HCT116 (cell line): ENCODE data around the gene ANKRD13D. TPM values are rescaled to one million over a fixed set of nuclear protein-coding genes. Genes with fewer than 3 reads are reported as not detected.

Experiments
- ATAC-seq: fragments of 200-7000 bp; cut with Tn5 transposase; 2 replicates; pipeline ENCODE4 v1.9.1; 2020; ENCODE audit warnings: mild to moderate bottlenecking, moderate library complexity
- BruUV-seq: library from RNA; stranded (reverse); fragments of 400-500 nt; replicated peaks from 2 replicates; lab custom pipeline; 2021; lab: Mats Ljungman, UMichigan
- CTCF ChIA-PET: fragments of 300-600 bp; sonication (Branson Sonifier 250); formaldehyde crosslinking; loops from one replicate; lab custom pipeline; 2021; ENCODE audit warnings: antibody characterized with exemption; lab: Charles Lee
- POLR2A ChIA-PET: fragments of 300-600, 350-600 bp; sonication (Branson Sonifier 250); formaldehyde crosslinking; loops from one replicate; lab custom pipeline; 2021; ENCODE audit warnings: antibody characterized with exemption; lab: Charles Lee
- RAD21 ChIA-PET, 2 experiments: fragments of 300-600 bp; sonication (Branson Sonifier 250); formaldehyde crosslinking; loops; one replicate each; lab custom pipeline; 2023; ENCODE audit warnings: low total read pairs in 2 of 2; ENCODE audit not compliant: uncharacterized antibody in 2 of 2, unreplicated experiment in 2 of 2, low non-redundant PET in 1 of 2; lab: Charles Lee
- DNase-seq: peaks from one replicate; pipeline ENCODE4 v3.0.0-alpha.2; 2010; ENCODE audit warnings: low read depth, low spot score
- H2AFZ ChIP-seq: fragments of 200-600 bp; shearing (Covaris generic), sonication (generic); 2 replicates; pipeline ENCODE4 v1.6.1; 2017; ENCODE audit warnings: low read depth, mixed run types, mixed read lengths, antibody characterized with exemption, low read length; ENCODE audit not compliant: poor library complexity, severe bottlenecking
- H3K27ac ChIP-seq: 2 replicates; pipeline ENCODE4 v1.5.1; 2012; ENCODE audit warnings: low read depth, low read length
- H3K27me3 ChIP-seq: fragments of 200-600 bp; sonication (generic); 2 replicates; pipeline ENCODE4 v1.6.1; 2016; ENCODE audit warnings: mixed run types, low read length, mixed read lengths; ENCODE audit not compliant: insufficient read depth
- H3K36me3 ChIP-seq, 2 experiments: fragments of 200-500 bp in 1 of 2; fragments of 200-600 bp in 1 of 2; sonication (Bioruptor generic) in 1 of 2; sonication (generic) in 1 of 2; 2 replicates each; pipeline versions ENCODE4 v1.5.1 to v1.6.1; 2014 to 2016; ENCODE audit warnings: low read length in 2 of 2, inconsistent platforms in 1 of 2, mixed read lengths in 1 of 2, mixed run types in 1 of 2; ENCODE audit not compliant: insufficient read depth in 2 of 2, control insufficient read depth in 1 of 2
- H3K4me1 ChIP-seq, 2 experiments: fragments of 200-600 bp in 1 of 2; sonication (generic) in 1 of 2; 2 replicates each; pipeline versions ENCODE4 v1.5.1 to v1.6.1; 2012 to 2017; ENCODE audit warnings: low read length in 2 of 2, inconsistent platforms in 1 of 2, mild to moderate bottlenecking in 1 of 2, mixed read lengths in 1 of 2, mixed run types in 1 of 2, moderate library complexity in 1 of 2; ENCODE audit not compliant: insufficient read depth in 2 of 2, control insufficient read depth in 1 of 2
- H3K4me2 ChIP-seq: fragments of 200-600 bp; sonication (generic); 2 replicates; pipeline ENCODE4 v1.6.1; 2017; ENCODE audit warnings: mixed run types, low read length, mixed read lengths
- H3K4me3 ChIP-seq, 2 experiments: fragments of 200-600 bp in 1 of 2; sonication (generic) in 1 of 2; replicated peaks in 1 of 2; 2 replicates each; pipeline ENCODE4 v1.5.1; 2011 to 2016; ENCODE audit warnings: low read length in 2 of 2, control low read depth in 1 of 2, low read depth in 1 of 2, mild to moderate bottlenecking in 1 of 2, mixed read lengths in 1 of 2, mixed run types in 1 of 2
- H3K79me2 ChIP-seq: fragments of 200-600 bp; sonication (generic); 2 replicates; pipeline ENCODE4 v1.6.1; 2017; ENCODE audit warnings: mild to moderate bottlenecking, mixed run types, low read length, moderate library complexity, mixed read lengths; ENCODE audit not compliant: insufficient read depth
- H3K9ac ChIP-seq: fragments of 200-600 bp; sonication (generic); 2 replicates; pipeline ENCODE4 v1.6.1; 2016; ENCODE audit warnings: low read length, mixed read lengths
- H3K9me2 ChIP-seq: fragments of 200-600 bp; sonication (generic), shearing (Covaris generic); 2 replicates; pipeline ENCODE4 v1.6.1; 2017; ENCODE audit warnings: mixed run types, mild to moderate bottlenecking, moderate library complexity; ENCODE audit not compliant: insufficient read depth
- H3K9me3 ChIP-seq, 2 experiments: fragments of 200-500 bp in 1 of 2; fragments of 200-600 bp in 1 of 2; sonication (Bioruptor generic) in 1 of 2; sonication (generic) in 1 of 2; 2 replicates each; pipeline ENCODE4 v1.6.1; 2014 to 2017; ENCODE audit warnings: low read length in 2 of 2, mixed read lengths in 2 of 2, inconsistent platforms in 1 of 2, low read depth in 1 of 2, mild to moderate bottlenecking in 1 of 2, mixed run types in 1 of 2, moderate library complexity in 1 of 2; ENCODE audit not compliant: control insufficient read depth in 1 of 2, insufficient read depth in 1 of 2
- H4K20me1 ChIP-seq: fragments of 200-600 bp; sonication (generic), shearing (Covaris generic); 2 replicates; pipeline ENCODE4 v1.6.1; 2017; ENCODE audit warnings: mixed run types, mild to moderate bottlenecking, moderate library complexity; ENCODE audit not compliant: insufficient read depth
- EGR1 ChIP-seq: IDR thresholded peaks from 2 replicates; pipeline ENCODE4 v1.6.1; 2012; ENCODE audit warnings: low read depth
- EZH2 ChIP-seq: fragments of 200-600 bp; sonication (generic); IDR thresholded peaks from 2 replicates; pipeline ENCODE4 v1.6.1; 2017; ENCODE audit warnings: antibody characterized with exemption, mixed run types
- JUND ChIP-seq: IDR thresholded peaks from 2 replicates; pipeline ENCODE4 v1.6.1; 2012
- POLR2A ChIP-seq: IDR thresholded peaks from 2 replicates; pipeline ENCODE4 v1.7.0; 2011; ENCODE audit warnings: borderline replicate concordance; ENCODE audit not compliant: insufficient read depth, insufficient read length; ENCODE audit errors: extremely low read depth
- POLR2AphosphoS5 ChIP-seq: IDR thresholded peaks from 2 replicates; pipeline ENCODE4 v1.6.1; 2011; ENCODE audit warnings: mild to moderate bottlenecking, low read depth, low read length, moderate library complexity
- RAD21 ChIP-seq: IDR thresholded peaks from 2 replicates; pipeline ENCODE4 v1.6.1; 2012; ENCODE audit warnings: low read depth, mild to moderate bottlenecking
- SIN3A ChIP-seq: IDR thresholded peaks from 2 replicates; pipeline ENCODE4 v1.6.1; 2012; ENCODE audit warnings: low read depth
- SP1 ChIP-seq: IDR thresholded peaks from 2 replicates; pipeline ENCODE4 v1.6.1; 2012; ENCODE audit warnings: low read depth
- TCF7L2 ChIP-seq: IDR thresholded peaks from 2 replicates; pipeline ENCODE4 v1.7.0; 2011; ENCODE audit warnings: borderline replicate concordance, inconsistent platforms; ENCODE audit not compliant: insufficient read depth, insufficient read length; ENCODE audit errors: extremely low read depth
- YY1 ChIP-seq: IDR thresholded peaks from 2 replicates; pipeline ENCODE4 v1.6.1; 2011; ENCODE audit warnings: low read length, low read depth, moderate library complexity, mild to moderate bottlenecking; ENCODE audit not compliant: insufficient replicate concordance; ENCODE audit errors: extremely low read depth
- ZFX ChIP-seq: fragments of 450-650 bp; IDR thresholded peaks from 2 replicates; pipeline ENCODE4 v1.6.1; 2017
- intact Hi-C: fragments of 100-400 bp; cut with micrococcal nuclease; formaldehyde crosslinking; loops from 2 replicates; pipeline ENCODE4 v1.10.0; 2022
- total RNA-seq: library from RNA; stranded (reverse); gene quantifications from one replicate; pipeline ENCODE4 v1.2.1, GENCODE V29; 2021; ENCODE audit not compliant: unreplicated experiment
- TF ChIP-seq, protein P1 (sequence below): IDR thresholded peaks from 2 replicates; pipeline ENCODE4 v1.6.1; 2011; ENCODE audit warnings: mild to moderate bottlenecking, low read length, moderate library complexity; ENCODE audit not compliant: insufficient replicate concordance; ENCODE audit errors: extremely low read depth
- TF ChIP-seq, protein P2 (sequence below): IDR thresholded peaks from 2 replicates; pipeline ENCODE4 v1.6.1; 2012
- TF ChIP-seq, protein P3 (sequence below), 3 experiments: fragments of 200-600 bp in 1 of 3; sonication (generic) in 1 of 3; IDR thresholded peaks in 2 of 3; conservative IDR thresholded peaks in 1 of 3; 2 replicates each; pipeline ENCODE4 v1.5.1; 2012 to 2017; ENCODE audit warnings: low read depth in 2 of 3, low read length in 2 of 3, antibody characterized with exemption in 1 of 3, borderline replicate concordance in 1 of 3, control low read depth in 1 of 3, mild to moderate bottlenecking in 1 of 3, mixed read lengths in 1 of 3, mixed run types in 1 of 3, moderate library complexity in 1 of 3; ENCODE audit not compliant: insufficient read depth in 1 of 3
- TF ChIP-seq, protein P4 (sequence below): IDR thresholded peaks from 2 replicates; pipeline ENCODE4 v1.6.1; 2012; ENCODE audit warnings: low read depth

Gene ANKRD13D
- total RNA-seq, 1 experiment from 2014 or later, result 61.1 TPM

DNA sequence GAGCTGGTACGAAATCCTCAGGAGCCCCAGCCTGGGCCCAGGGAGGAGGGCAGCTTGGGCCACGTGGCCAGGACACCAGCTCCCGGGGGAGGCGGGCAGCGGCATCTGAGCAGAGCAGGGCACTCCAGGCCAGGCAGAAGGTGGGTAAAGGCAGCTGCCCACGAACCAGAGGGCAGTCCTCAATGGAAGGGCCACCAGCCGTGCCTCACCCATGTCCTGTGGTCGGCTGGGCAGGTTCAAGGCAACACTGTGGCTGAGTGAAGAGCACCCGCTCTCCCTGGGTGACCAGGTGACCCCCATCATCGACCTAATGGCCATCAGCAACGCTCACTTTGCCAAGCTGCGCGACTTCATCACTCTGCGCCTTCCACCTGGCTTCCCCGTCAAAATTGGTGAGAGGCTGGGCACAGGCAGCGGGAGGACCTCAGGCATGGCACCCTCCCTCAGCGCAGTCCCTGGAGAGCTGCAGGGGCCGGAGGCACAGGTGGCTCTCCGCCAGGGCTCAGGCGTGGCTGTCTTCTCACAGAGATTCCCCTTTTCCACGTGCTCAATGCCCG, 11.7 kb downstream of the ANKRD13D start:
- Histone ChIP-seq H2AFZ (no peak overlapping the region), H3K27ac (no peak overlapping the region), H3K4me3 (no peak overlapping the region), H3K36me3 (0 out of 4 replicates have a peak, but pooled peaks cover 3 to 10% of the 10 kb centered on the region in 2 experiments), H4K20me1 (no peaks in the 10 kb centered on the region), H3K27me3 (no peaks in the 10 kb centered on the region), H3K9ac (no peak overlapping the region), H3K4me2 (no peak overlapping the region), H3K9me3 (peaks cover 0 to 6% of the 10 kb centered on the region in 2 experiments; a peak in 1 of 4 replicates), H3K79me2 (peaks cover 19% of the 10 kb centered on the region), H3K4me1 (peaks cover 21 to 25% of the 10 kb centered on the region in 2 experiments), H3K9me2 (no peaks in the 10 kb centered on the region)
- ChIA-PET POLR2A (no interaction called here), RAD21 (no interaction called here), CTCF (no interaction called here)
- TF ChIP-seq, protein P1, sequence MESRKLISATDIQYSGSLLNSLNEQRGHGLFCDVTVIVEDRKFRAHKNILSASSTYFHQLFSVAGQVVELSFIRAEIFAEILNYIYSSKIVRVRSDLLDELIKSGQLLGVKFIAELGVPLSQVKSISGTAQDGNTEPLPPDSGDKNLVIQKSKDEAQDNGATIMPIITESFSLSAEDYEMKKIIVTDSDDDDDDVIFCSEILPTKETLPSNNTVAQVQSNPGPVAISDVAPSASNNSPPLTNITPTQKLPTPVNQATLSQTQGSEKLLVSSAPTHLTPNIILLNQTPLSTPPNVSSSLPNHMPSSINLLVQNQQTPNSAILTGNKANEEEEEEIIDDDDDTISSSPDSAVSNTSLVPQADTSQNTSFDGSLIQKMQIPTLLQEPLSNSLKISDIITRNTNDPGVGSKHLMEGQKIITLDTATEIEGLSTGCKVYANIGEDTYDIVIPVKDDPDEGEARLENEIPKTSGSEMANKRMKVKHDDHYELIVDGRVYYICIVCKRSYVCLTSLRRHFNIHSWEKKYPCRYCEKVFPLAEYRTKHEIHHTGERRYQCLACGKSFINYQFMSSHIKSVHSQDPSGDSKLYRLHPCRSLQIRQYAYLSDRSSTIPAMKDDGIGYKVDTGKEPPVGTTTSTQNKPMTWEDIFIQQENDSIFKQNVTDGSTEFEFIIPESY, result no peak
- TF ChIP-seq POLR2A (no peak), JUND (no peak), SP1 (no peak), SIN3A (no peak), ZFX (no peak), TCF7L2 (no peak), YY1 (no peak), POLR2AphosphoS5 (no peak), EGR1 (no peak), EZH2 (no peak), RAD21 (no peak)
- TF ChIP-seq, protein P2, sequence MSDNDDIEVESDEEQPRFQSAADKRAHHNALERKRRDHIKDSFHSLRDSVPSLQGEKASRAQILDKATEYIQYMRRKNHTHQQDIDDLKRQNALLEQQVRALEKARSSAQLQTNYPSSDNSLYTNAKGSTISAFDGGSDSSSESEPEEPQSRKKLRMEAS, result no peak
- TF ChIP-seq, protein P3, sequence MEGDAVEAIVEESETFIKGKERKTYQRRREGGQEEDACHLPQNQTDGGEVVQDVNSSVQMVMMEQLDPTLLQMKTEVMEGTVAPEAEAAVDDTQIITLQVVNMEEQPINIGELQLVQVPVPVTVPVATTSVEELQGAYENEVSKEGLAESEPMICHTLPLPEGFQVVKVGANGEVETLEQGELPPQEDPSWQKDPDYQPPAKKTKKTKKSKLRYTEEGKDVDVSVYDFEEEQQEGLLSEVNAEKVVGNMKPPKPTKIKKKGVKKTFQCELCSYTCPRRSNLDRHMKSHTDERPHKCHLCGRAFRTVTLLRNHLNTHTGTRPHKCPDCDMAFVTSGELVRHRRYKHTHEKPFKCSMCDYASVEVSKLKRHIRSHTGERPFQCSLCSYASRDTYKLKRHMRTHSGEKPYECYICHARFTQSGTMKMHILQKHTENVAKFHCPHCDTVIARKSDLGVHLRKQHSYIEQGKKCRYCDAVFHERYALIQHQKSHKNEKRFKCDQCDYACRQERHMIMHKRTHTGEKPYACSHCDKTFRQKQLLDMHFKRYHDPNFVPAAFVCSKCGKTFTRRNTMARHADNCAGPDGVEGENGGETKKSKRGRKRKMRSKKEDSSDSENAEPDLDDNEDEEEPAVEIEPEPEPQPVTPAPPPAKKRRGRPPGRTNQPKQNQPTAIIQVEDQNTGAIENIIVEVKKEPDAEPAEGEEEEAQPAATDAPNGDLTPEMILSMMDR (IDR thresholded peaks at IDR 0.05 in 2 of 3, conservative IDR thresholded peaks at IDR 0.05 in 1 of 3; ENCODE audit: borderline replicate concordance in 1 of 3, insufficient read depth in 1 of 3, low read depth in 2 of 3, low read length in 2 of 3), result no peak
- TF ChIP-seq, protein P4, sequence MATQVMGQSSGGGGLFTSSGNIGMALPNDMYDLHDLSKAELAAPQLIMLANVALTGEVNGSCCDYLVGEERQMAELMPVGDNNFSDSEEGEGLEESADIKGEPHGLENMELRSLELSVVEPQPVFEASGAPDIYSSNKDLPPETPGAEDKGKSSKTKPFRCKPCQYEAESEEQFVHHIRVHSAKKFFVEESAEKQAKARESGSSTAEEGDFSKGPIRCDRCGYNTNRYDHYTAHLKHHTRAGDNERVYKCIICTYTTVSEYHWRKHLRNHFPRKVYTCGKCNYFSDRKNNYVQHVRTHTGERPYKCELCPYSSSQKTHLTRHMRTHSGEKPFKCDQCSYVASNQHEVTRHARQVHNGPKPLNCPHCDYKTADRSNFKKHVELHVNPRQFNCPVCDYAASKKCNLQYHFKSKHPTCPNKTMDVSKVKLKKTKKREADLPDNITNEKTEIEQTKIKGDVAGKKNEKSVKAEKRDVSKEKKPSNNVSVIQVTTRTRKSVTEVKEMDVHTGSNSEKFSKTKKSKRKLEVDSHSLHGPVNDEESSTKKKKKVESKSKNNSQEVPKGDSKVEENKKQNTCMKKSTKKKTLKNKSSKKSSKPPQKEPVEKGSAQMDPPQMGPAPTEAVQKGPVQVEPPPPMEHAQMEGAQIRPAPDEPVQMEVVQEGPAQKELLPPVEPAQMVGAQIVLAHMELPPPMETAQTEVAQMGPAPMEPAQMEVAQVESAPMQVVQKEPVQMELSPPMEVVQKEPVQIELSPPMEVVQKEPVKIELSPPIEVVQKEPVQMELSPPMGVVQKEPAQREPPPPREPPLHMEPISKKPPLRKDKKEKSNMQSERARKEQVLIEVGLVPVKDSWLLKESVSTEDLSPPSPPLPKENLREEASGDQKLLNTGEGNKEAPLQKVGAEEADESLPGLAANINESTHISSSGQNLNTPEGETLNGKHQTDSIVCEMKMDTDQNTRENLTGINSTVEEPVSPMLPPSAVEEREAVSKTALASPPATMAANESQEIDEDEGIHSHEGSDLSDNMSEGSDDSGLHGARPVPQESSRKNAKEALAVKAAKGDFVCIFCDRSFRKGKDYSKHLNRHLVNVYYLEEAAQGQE, result no peak
- intact Hi-C loops, result no loop called here
- ATAC-seq (no peak), DNase-seq (no peak)
- no TSS peak for BruUV-seq
